Measurements from ENCODE around the gene IQGAP3. TPM values are rescaled to one million over a fixed set of nuclear protein-coding genes. Genes with fewer than 3 reads are reported as not detected.
A peak's percentile ranks its signal among the peaks of the same experiment; 100 is the strongest.

Gene IQGAP3
- total RNA-seq, 1 donor from 2014 or later: 3.7 TPM

DNA sequence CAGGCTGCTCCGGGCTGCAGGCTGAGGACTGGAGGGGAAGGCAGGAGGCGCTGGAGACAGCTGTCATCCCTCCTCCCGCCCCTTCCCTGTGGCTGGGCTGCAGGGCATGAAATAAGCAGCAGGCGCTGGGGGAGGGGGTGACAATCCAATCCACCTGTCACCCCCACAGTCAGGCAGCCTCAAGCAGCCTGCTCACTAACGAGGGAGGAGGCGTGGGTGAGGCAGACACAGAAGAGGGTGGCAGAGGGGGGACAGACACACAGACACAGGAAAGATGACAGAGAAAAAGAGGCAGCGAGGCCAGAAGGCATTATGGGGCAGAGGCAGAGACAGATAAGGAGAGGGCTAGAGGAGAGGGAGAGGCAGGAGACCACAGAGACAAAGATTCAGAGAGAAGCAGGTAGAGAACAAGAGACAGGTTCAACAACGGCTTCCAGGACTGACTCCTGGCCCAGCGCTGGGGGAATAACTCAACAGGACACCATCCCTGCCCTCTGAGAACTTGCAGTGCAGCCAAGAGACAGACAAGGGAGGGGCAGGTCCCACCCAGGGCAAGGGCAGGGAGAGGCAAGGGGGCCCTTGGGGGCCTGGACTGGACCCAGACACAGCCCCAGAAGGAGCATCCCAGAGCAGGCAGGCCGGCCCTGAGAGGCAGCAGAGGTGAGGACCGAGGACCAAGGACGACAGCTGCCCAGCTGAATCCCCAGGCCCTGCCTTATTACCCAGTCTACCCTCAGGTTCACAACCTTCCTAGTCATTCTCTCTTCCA is 83.0 kb downstream of the IQGAP3 start:
- H3K27ac ChIP-seq (ENCODE audit: low read depth, low read length): peak overlapping the region; percentile 100
- peaks cover 92 to 99% (median 95%) of the 10 kb centered on the region in 3 donors for H3K4me1 ChIP-seq (ENCODE audit: control insufficient read depth in 3 of 3, insufficient read depth in 3 of 3, low read length in 3 of 3)
- peak overlapping the region; percentile 71 to 77 (median 73) for H3K4me3 ChIP-seq (ENCODE audit: low read length in 3 of 3)
- no peaks in the 10 kb centered on the region for H3K9me3 ChIP-seq (ENCODE audit: control insufficient read depth in 3 of 3, low read length in 3 of 3)
- H3K27me3 ChIP-seq (ENCODE audit: control insufficient read depth in 3 of 3, insufficient read depth in 3 of 3, low read length in 3 of 3): no peaks in the 10 kb centered on the region
- peaks cover 0 to 22% (median 10%) of the 10 kb centered on the region in 3 donors for H3K36me3 ChIP-seq (ENCODE audit: control insufficient read depth in 3 of 3, insufficient read depth in 3 of 3, low read length in 3 of 3)
- peak overlapping the region; percentile 90 to 96 (median 93) for H3K9ac ChIP-seq (ENCODE audit: low read depth in 1 of 3, low read length in 3 of 3)

DNA sequence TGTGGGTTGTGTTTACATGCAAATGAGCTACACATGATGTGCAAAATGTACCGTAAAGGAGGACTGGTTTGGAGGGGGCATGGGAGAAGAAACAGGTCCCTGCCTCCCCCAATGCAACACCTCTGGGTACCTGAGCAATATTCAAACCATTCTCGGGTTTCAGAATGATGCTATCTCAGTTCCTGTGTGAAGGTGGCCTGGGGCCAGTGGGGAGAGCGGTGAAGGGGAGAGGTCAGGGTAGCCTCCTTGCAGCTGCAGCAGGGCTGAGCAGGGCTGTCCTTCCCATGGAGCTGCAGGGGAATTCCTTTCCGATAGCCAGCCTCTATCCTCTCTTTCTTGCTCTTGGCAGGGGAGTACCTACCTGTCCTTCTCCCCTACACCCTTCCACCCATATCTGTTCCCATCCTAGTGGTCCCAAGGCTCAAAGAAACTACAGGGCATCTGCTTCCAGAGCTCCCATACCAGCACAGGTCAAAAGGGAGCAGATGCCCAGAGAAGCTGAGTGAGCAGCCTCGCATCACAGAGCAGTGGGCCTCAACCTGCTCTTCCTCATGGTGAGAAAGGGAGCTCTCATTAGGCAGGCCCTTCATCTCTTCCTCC is 83.7 kb downstream of the IQGAP3 start:
- H3K27me3 ChIP-seq (ENCODE audit: control insufficient read depth in 3 of 3, insufficient read depth in 3 of 3, low read length in 3 of 3): no peaks in the 10 kb centered on the region
- peak overlapping the region; percentile 54 to 96 (median 93) for H3K9ac ChIP-seq (ENCODE audit: low read depth in 1 of 3, low read length in 3 of 3)
- peak overlapping the region; percentile 100 for H3K27ac ChIP-seq (ENCODE audit: low read depth, low read length)
- peak overlapping the region; percentile 71 to 77 (median 73) for H3K4me3 ChIP-seq (ENCODE audit: low read length in 3 of 3)
- H3K36me3 ChIP-seq (ENCODE audit: control insufficient read depth in 3 of 3, insufficient read depth in 3 of 3, low read length in 3 of 3): peaks cover 0 to 22% (median 10%) of the 10 kb centered on the region in 3 donors
- H3K4me1 ChIP-seq (ENCODE audit: control insufficient read depth in 3 of 3, insufficient read depth in 3 of 3, low read length in 3 of 3): peaks cover 92 to 99% (median 94%) of the 10 kb centered on the region in 3 donors
- H3K9me3 ChIP-seq (ENCODE audit: control insufficient read depth in 3 of 3, low read length in 3 of 3): no peaks in the 10 kb centered on the region

DNA sequence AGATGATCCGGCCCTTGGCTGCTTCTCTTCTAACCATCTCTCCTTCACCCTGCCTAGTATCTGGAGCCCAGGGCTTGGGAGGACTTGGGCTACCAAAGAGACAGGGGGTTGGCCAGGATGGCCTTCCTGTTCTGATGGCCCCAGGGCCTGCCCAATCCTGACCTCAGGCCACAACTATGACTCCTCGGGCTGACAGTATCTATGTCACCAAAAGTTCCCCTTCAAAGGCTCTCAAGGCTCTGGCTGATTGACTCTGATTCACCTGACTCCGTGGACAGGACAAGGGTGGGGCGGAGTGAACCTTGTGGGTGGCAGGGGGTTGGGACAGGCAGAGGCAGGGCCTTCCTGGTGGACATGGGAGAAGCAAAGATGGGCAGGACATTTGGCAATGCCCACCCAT is 84.5 kb downstream of the IQGAP3 start:
- Histone ChIP-seq H3K27ac (ENCODE audit: low read depth, low read length) (peak overlapping the region; percentile 100), H3K36me3 (ENCODE audit: control insufficient read depth in 3 of 3, insufficient read depth in 3 of 3, low read length in 3 of 3) (peaks cover 6 to 28% (median 15%) of the 10 kb centered on the region in 3 donors), H3K9me3 (ENCODE audit: control insufficient read depth in 3 of 3, low read length in 3 of 3) (no peaks in the 10 kb centered on the region), H3K4me1 (ENCODE audit: control insufficient read depth in 3 of 3, insufficient read depth in 3 of 3, low read length in 3 of 3) (peaks cover 92 to 99% (median 94%) of the 10 kb centered on the region in 3 donors), H3K27me3 (ENCODE audit: control insufficient read depth in 3 of 3, insufficient read depth in 3 of 3, low read length in 3 of 3) (no peaks in the 10 kb centered on the region), H3K4me3 (ENCODE audit: low read length in 3 of 3) (peak overlapping the region in 2 of 3 donors; percentile 13 to 71), H3K9ac (ENCODE audit: low read depth in 1 of 3, low read length in 3 of 3) (peak overlapping the region; percentile 16 to 96 (median 60))

DNA sequence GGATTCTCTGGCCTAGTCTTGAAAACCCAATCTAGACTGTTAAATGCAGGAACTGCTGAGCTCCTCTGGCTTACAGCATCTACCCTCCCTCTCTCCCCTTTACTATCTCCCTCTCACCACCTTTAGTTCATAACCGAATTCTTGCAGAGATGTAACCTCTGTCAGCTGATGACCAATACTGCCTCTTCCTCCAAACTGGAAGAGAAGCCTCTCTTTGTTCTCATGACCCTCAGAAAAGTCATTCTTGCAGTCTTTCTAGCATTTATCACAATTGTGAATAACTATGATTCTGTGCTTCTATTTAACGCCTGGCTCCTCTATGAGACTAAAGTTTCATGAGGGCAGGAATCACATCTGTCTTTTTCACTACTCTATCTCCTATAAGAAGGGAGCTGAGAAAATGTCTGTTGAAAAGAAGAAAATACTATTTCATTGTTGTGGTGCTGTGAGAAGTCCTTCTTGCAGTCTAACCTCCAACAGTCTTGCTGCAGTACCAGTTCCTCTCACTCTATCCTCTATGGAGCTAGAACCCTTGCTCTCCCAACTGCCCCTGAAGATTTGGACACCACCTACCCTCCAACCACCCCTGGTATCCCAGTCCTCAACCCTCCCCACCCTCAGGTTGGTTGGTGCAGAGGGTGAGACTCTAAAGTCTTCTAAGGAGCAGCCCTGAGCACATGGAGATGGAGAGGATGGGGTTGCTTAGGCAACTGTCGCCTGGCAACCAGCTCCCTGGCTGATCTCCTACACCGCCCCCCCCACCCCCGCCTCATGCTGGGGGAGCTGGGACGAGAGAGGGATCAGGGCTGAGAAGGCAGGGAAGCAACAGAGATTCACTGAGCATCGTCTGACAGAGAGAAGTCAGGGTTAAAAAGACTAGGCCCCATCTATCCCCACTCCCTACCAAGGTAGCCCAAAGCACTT is 85.7 kb downstream of the IQGAP3 start:
- Histone ChIP-seq H3K27ac (ENCODE audit: low read depth, low read length) (peak overlapping the region; percentile 100), H3K4me3 (ENCODE audit: low read length in 3 of 3) (no peak overlapping the region), H3K4me1 (ENCODE audit: control insufficient read depth in 3 of 3, insufficient read depth in 3 of 3, low read length in 3 of 3) (peaks cover 91 to 99% (median 94%) of the 10 kb centered on the region in 3 donors), H3K9ac (ENCODE audit: low read depth in 1 of 3, low read length in 3 of 3) (peak overlapping the region in 2 of 3 donors; percentile 60 to 96), H3K36me3 (ENCODE audit: control insufficient read depth in 3 of 3, insufficient read depth in 3 of 3, low read length in 3 of 3) (peaks cover 18 to 35% (median 24%) of the 10 kb centered on the region in 3 donors), H3K27me3 (ENCODE audit: control insufficient read depth in 3 of 3, insufficient read depth in 3 of 3, low read length in 3 of 3) (no peaks in the 10 kb centered on the region), H3K9me3 (ENCODE audit: control insufficient read depth in 3 of 3, low read length in 3 of 3) (no peaks in the 10 kb centered on the region)

DNA sequence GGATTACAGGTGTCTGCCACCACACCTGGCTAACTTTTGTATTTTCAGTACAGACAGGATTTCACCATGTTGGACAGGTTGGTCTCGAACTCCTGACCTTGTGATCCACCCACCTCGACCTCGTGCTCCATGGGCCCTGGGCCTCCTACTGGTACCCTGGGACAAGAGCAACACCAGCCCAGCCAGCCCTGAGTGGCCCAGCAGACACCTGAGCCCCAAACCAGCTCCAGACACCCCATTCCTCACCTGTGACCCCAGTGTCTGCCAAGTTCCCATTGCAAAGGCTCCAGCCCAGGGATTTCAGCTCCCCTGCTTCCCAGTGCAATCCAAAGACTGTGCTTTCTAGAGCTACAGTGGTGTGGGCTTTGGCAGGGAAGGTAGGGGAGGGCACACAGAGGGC is 86.4 kb downstream of the IQGAP3 start:
- no peaks in the 10 kb centered on the region for H3K27me3 ChIP-seq (ENCODE audit: control insufficient read depth in 3 of 3, insufficient read depth in 3 of 3, low read length in 3 of 3)
- peaks cover 25 to 38% (median 31%) of the 10 kb centered on the region in 3 donors for H3K36me3 ChIP-seq (ENCODE audit: control insufficient read depth in 3 of 3, insufficient read depth in 3 of 3, low read length in 3 of 3)
- peaks cover 91 to 99% (median 94%) of the 10 kb centered on the region in 3 donors for H3K4me1 ChIP-seq (ENCODE audit: control insufficient read depth in 3 of 3, insufficient read depth in 3 of 3, low read length in 3 of 3)
- peak overlapping the region in 1 of 3 donors; percentile 40 for H3K9ac ChIP-seq (ENCODE audit: low read depth in 1 of 3, low read length in 3 of 3)
- peak overlapping the region; percentile 37 for H3K27ac ChIP-seq (ENCODE audit: low read depth, low read length)
- H3K9me3 ChIP-seq (ENCODE audit: control insufficient read depth in 3 of 3, low read length in 3 of 3): no peaks in the 10 kb centered on the region
- no peak overlapping the region for H3K4me3 ChIP-seq (ENCODE audit: low read length in 3 of 3)

DNA sequence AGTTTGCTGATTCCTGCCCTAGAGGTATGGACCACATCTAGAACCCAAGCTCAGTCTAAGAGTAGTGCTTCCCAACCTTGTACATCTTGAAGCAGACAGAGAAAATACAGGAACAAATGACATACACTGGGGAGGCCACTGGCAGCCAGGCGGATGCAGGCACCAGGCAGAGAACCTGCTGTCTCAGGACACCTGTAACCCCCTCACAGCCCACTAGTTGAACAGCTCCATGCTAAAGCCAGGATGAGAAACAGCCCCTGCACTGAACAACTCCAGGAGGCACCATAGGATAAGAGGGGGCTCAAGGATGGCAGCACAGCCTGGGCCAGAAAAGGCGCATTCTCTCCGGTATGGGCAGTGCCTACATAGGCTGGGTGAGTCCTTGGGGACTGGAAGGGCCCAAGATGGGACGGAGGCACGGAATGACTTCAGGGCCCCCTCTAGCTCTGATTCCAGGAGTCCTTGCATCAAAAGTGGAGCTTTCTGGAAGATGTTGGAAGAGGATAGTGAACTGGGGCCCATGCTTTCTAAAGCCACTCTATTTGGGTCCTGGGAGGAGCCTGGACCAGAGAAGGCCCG is 87.8 kb downstream of the IQGAP3 start:
- Histone ChIP-seq H3K9me3 (ENCODE audit: control insufficient read depth in 3 of 3, low read length in 3 of 3) (no peaks in the 10 kb centered on the region), H3K4me3 (ENCODE audit: low read length in 3 of 3) (peak overlapping the region in 2 of 3 donors; percentile 22 to 33), H3K4me1 (ENCODE audit: control insufficient read depth in 3 of 3, insufficient read depth in 3 of 3, low read length in 3 of 3) (peaks cover 94 to 99% (median 94%) of the 10 kb centered on the region in 3 donors), H3K36me3 (ENCODE audit: control insufficient read depth in 3 of 3, insufficient read depth in 3 of 3, low read length in 3 of 3) (peaks cover 39 to 52% (median 45%) of the 10 kb centered on the region in 3 donors), H3K27ac (ENCODE audit: low read depth, low read length) (peak overlapping the region; percentile 6), H3K27me3 (ENCODE audit: control insufficient read depth in 3 of 3, insufficient read depth in 3 of 3, low read length in 3 of 3) (no peaks in the 10 kb centered on the region), H3K9ac (ENCODE audit: low read depth in 1 of 3, low read length in 3 of 3) (peak overlapping the region in 1 of 3 donors; percentile 45)

DNA sequence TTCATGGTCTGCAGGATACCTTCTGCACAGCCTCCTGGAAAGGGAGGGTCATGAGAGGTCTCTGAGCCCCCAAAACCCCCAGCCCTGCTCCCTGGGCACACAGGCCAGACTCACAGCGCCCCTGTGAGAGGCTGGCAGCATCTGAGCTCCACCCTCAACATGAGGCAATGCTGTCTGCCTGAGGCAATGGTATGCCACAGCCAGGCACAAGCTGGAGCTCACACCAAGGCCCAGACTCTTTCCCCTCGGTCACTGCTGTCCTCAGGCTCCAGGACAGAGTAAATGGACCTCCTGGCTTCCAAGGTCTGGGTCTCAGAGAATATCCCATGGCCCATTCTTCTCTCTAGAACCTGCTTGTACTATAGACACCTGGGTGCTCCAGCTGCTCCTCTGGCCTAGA is 89.0 kb downstream of the IQGAP3 start:
- no peaks in the 10 kb centered on the region for H3K9me3 ChIP-seq (ENCODE audit: control insufficient read depth in 3 of 3, low read length in 3 of 3)
- H3K4me1 ChIP-seq (ENCODE audit: control insufficient read depth in 3 of 3, insufficient read depth in 3 of 3, low read length in 3 of 3): peaks cover 92 to 99% (median 94%) of the 10 kb centered on the region in 3 donors
- H3K4me3 ChIP-seq (ENCODE audit: low read length in 3 of 3): no peak overlapping the region
- H3K27ac ChIP-seq (ENCODE audit: low read depth, low read length): peak overlapping the region; percentile 6
- no peaks in the 10 kb centered on the region for H3K27me3 ChIP-seq (ENCODE audit: control insufficient read depth in 3 of 3, insufficient read depth in 3 of 3, low read length in 3 of 3)
- H3K36me3 ChIP-seq (ENCODE audit: control insufficient read depth in 3 of 3, insufficient read depth in 3 of 3, low read length in 3 of 3): peaks cover 50 to 57% (median 51%) of the 10 kb centered on the region in 3 donors
- H3K9ac ChIP-seq (ENCODE audit: low read depth in 1 of 3, low read length in 3 of 3): peak overlapping the region in 1 of 3 donors; percentile 33

DNA sequence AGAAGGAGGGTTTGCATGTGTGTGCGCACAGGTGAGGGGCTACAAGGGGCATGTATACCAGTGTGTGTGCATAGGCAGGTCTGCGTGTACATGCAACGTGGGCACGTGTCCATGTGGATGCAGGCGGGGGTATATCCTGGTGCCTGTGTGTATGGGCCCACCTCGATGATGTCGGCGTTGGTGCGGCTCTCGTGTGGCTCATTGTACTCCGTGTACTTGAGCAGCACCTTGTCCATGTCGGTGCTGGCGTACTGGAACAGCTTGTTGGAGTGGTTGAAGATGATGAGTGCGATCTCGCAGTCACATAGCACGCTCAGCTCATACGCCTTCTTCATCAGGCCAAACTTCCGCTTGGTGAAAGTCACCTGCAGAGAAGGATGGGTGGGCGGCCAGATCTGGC is 90.1 kb downstream of the IQGAP3 start:
- peak overlapping the region in 1 of 3 donors; percentile 33 for H3K9ac ChIP-seq (ENCODE audit: low read depth in 1 of 3, low read length in 3 of 3)

DNA sequence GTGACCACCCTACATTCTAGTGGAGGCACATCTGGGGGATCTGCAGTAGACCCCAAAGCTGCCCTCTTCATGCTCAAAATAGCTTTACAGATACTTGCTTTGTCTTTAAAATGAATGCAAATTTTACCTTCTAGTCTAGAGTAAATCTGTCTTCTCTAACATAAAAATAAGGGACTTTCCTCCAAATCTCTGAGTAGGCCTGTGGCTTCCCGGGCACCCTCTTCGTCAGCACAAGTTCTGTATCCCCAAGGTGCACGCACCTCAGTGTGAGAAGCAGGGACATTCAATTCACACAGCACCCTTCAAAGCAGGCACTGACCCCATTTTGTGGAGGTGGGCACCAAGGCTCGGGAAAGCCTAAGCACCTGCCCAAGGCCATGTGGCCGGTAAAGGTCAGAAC is 90.8 kb downstream of the IQGAP3 start:
- H3K9ac ChIP-seq (ENCODE audit: low read depth in 1 of 3, low read length in 3 of 3): peak overlapping the region in 2 of 3 donors; percentile 33 to 52
- peaks cover 67 to 74% (median 68%) of the 10 kb centered on the region in 3 donors for H3K36me3 ChIP-seq (ENCODE audit: control insufficient read depth in 3 of 3, insufficient read depth in 3 of 3, low read length in 3 of 3)
- H3K27me3 ChIP-seq (ENCODE audit: control insufficient read depth in 3 of 3, insufficient read depth in 3 of 3, low read length in 3 of 3): no peaks in the 10 kb centered on the region
- H3K9me3 ChIP-seq (ENCODE audit: control insufficient read depth in 3 of 3, low read length in 3 of 3): no peaks in the 10 kb centered on the region
- peaks cover 92 to 99% (median 94%) of the 10 kb centered on the region in 3 donors for H3K4me1 ChIP-seq (ENCODE audit: control insufficient read depth in 3 of 3, insufficient read depth in 3 of 3, low read length in 3 of 3)
- H3K4me3 ChIP-seq (ENCODE audit: low read length in 3 of 3): no peak overlapping the region
- peak overlapping the region; percentile 54 for H3K27ac ChIP-seq (ENCODE audit: low read depth, low read length)

More for the DNA sequence above, 90.1 kb downstream of the IQGAP3 start:
- no peaks in the 10 kb centered on the region for H3K9me3 ChIP-seq (ENCODE audit: control insufficient read depth in 3 of 3, low read length in 3 of 3)
- H3K36me3 ChIP-seq (ENCODE audit: control insufficient read depth in 3 of 3, insufficient read depth in 3 of 3, low read length in 3 of 3): peaks cover 60 to 66% (median 60%) of the 10 kb centered on the region in 3 donors
- H3K4me3 ChIP-seq (ENCODE audit: low read length in 3 of 3): peak overlapping the region in 1 of 3 donors; percentile 37
- H3K27ac ChIP-seq (ENCODE audit: low read depth, low read length): peak overlapping the region; percentile 54
- H3K27me3 ChIP-seq (ENCODE audit: control insufficient read depth in 3 of 3, insufficient read depth in 3 of 3, low read length in 3 of 3): no peaks in the 10 kb centered on the region
- H3K4me1 ChIP-seq (ENCODE audit: control insufficient read depth in 3 of 3, insufficient read depth in 3 of 3, low read length in 3 of 3): peaks cover 92 to 99% (median 94%) of the 10 kb centered on the region in 3 donors

Data from skeletal muscle tissue (tissue), 4 donors.